Ascending aorta (tissue), 2 donors: Measurements from ENCODE around the gene PPM1L. TPM values are rescaled to one million over a fixed set of nuclear protein-coding genes. Genes with fewer than 3 reads are reported as not detected.
"Not testable (repeated sequence)": the region's sequence is repeated elsewhere in the genome, so short reads cannot be mapped to it uniquely, and the experiment has no call there.

Experiments
- DNase-seq, 2 donors: peaks; one replicate each; pipeline ENCODE4 v3.0.0-alpha.2; 2019; ENCODE audit warnings: low spot score in 2 of 2
- H3K27ac ChIP-seq, 2 donors: fragments of 200-600 bp; sonication (generic); one replicate each; pipeline ENCODE4 v1.5.1; 2016 to 2017; ENCODE audit warnings: mild to moderate bottlenecking in 1 of 2
- H3K27me3 ChIP-seq: fragments of 200-600 bp; sonication (generic); one replicate; pipeline ENCODE4 v1.5.1; 2017
- H3K36me3 ChIP-seq, 2 donors: fragments of 200-600 bp; sonication (generic); one replicate each; pipeline ENCODE4 v1.5.1; 2016
- H3K4me1 ChIP-seq, 2 donors: fragments of 200-600 bp; sonication (generic); one replicate each; pipeline ENCODE4 v1.5.1; 2016 to 2017; ENCODE audit warnings: mild to moderate bottlenecking in 1 of 2
- H3K4me3 ChIP-seq, 2 donors: fragments of 200-600 bp; sonication (generic); one replicate each; pipeline ENCODE4 v1.5.1; 2016 to 2017; ENCODE audit warnings: mild to moderate bottlenecking in 1 of 2
- H3K9me3 ChIP-seq, 2 donors: fragments of 200-600 bp; sonication (generic); one replicate each; pipeline ENCODE4 v1.5.1; 2016
- intact Hi-C: fragments of 100-400 bp; cut with DNase I; formaldehyde crosslinking; loops from one replicate; pipeline ENCODE4 v1.15.1; 2023
- total RNA-seq: library from RNA; depleted of rRNA; stranded (reverse); fragments of >200 nt; gene quantifications from one replicate; pipeline ENCODE4 v1.1.0, GENCODE V29; 2016
- TF ChIP-seq, protein P1 (sequence below), 3 experiments: fragments of 200-600 bp in 2 of 3; fragments of 450-650 bp in 1 of 3; sonication (generic) in 2 of 3; IDR thresholded peaks; one replicate each; pipeline ENCODE4 v1.5.1; 2016 to 2019; ENCODE audit warnings: antibody characterized with exemption in 3 of 3, mild to moderate bottlenecking in 1 of 3, moderate library complexity in 1 of 3

Gene PPM1L
- total RNA-seq, 1 donor from 2014 or later, result 20.3 TPM

DNA sequence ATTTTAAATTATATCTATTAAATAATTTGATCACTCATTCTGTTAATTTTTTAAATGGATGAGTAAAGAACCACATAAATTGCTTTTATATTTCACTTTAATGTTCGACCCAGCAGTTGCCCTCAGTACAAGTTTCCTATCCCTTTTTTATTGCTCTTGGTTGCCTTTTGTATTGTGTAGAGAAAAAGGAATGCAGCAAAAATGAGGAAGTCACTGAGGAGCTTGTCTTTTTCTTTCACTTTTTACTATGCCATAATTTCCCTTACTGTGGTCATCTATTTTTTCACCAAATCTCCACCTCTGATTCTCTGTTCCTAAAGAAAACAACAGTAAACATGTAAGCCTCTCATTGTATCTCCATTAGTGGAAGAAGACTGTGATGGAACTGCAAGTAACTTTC is 226.5 kb downstream of the PPM1L start:
- no peaks in the 10 kb centered on the region for H3K27me3 ChIP-seq
- no peak overlapping the region for H3K27ac ChIP-seq
- intact Hi-C loops, result no loop called here
- H3K4me1 ChIP-seq, result no peaks in the 10 kb centered on the region
- H3K9me3 ChIP-seq, result no peaks in the 10 kb centered on the region
- no peaks in the 10 kb centered on the region for H3K36me3 ChIP-seq
- no peak overlapping the region for H3K4me3 ChIP-seq
- TF ChIP-seq, protein P1, sequence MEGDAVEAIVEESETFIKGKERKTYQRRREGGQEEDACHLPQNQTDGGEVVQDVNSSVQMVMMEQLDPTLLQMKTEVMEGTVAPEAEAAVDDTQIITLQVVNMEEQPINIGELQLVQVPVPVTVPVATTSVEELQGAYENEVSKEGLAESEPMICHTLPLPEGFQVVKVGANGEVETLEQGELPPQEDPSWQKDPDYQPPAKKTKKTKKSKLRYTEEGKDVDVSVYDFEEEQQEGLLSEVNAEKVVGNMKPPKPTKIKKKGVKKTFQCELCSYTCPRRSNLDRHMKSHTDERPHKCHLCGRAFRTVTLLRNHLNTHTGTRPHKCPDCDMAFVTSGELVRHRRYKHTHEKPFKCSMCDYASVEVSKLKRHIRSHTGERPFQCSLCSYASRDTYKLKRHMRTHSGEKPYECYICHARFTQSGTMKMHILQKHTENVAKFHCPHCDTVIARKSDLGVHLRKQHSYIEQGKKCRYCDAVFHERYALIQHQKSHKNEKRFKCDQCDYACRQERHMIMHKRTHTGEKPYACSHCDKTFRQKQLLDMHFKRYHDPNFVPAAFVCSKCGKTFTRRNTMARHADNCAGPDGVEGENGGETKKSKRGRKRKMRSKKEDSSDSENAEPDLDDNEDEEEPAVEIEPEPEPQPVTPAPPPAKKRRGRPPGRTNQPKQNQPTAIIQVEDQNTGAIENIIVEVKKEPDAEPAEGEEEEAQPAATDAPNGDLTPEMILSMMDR (IDR thresholded peaks at IDR 0.05), result no peak
- DNase-seq, result no peak

DNA sequence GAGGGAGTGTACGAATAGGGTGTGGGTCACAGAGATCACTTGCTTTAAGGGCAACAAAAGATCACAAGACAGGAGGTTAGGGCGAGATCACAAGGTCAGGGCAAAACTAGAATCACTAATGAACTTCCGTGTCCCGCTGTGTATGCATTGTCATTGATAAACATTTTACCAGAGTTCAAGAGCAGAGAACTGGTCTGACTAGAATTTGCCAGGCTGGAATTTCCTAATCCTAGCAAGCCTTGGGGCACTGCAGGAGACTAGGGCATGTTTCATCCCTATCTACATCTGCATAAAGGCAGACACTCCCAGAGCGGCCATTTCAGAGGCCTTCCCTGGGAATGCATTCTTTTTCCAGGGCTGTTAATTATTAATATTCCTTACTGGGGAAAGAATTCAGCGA is 227.9 kb downstream of the PPM1L start:
- DNase-seq, H3K27ac ChIP-seq, H3K36me3 ChIP-seq, H3K4me3 ChIP-seq, H3K9me3 ChIP-seq, H3K27me3 ChIP-seq, intact Hi-C loops, H3K4me1 ChIP-seq: not testable (repeated sequence)

- intact Hi-C loops, result no loop called here
- Histone ChIP-seq H3K27ac (no peak overlapping the region), H3K4me3 (no peak overlapping the region), H3K27me3 (no peaks in the 10 kb centered on the region), H3K4me1 (no peaks in the 10 kb centered on the region), H3K9me3 (no peaks in the 10 kb centered on the region), H3K36me3 (no peaks in the 10 kb centered on the region)
- DNase-seq, result no peak
- TF ChIP-seq, protein P1 (IDR thresholded peaks at IDR 0.05), result no peak
These were observed 230.0 kb downstream of the PPM1L start for GRCh38 chr3:160986069-160986468.

- intact Hi-C loops, result no loop called here
- Histone ChIP-seq H3K36me3 (no peaks in the 10 kb centered on the region), H3K27ac (no peak overlapping the region), H3K27me3 (no peaks in the 10 kb centered on the region), H3K9me3 (no peaks in the 10 kb centered on the region), H3K4me1 (no peaks in the 10 kb centered on the region), H3K4me3 (no peak overlapping the region)
- TF ChIP-seq, protein P1 (IDR thresholded peaks at IDR 0.05), result no peak
- DNase-seq, result no peak
These were observed 232.2 kb downstream of the PPM1L start for GRCh38 chr3:160987982-160988964.

DNA sequence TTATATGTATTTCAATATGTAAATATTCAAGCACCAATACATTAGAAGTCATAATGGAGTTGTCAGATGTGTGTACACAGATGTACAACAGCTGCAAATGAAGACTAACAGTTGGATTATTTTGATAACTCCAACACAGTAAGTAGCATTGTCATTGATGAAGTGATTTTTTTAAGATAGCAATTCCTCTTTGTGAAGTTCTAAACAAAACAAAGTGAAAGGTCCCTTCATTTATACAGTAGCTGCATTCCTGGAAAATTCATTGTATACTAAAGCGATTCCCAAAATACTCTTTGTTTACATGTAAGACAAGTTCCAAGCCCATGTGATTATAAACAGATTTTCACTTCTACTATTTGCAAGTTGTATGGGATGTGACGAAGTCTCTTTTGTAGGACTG is 234.4 kb downstream of the PPM1L start:
- Histone ChIP-seq H3K4me1 (no peaks in the 10 kb centered on the region), H3K27ac (no peak overlapping the region), H3K36me3 (no peaks in the 10 kb centered on the region), H3K9me3 (no peaks in the 10 kb centered on the region), H3K4me3 (no peak overlapping the region), H3K27me3 (no peaks in the 10 kb centered on the region)
- TF ChIP-seq, protein P1 (IDR thresholded peaks at IDR 0.05), result no peak
- DNase-seq, result no peak
- intact Hi-C loops, result no loop called here

- Histone ChIP-seq H3K9me3 (no peaks in the 10 kb centered on the region), H3K4me1 (no peaks in the 10 kb centered on the region), H3K27me3 (no peaks in the 10 kb centered on the region), H3K36me3 (no peaks in the 10 kb centered on the region), H3K27ac (no peak overlapping the region), H3K4me3 (no peak overlapping the region)
- intact Hi-C loops, result no loop called here
- TF ChIP-seq, protein P1 (IDR thresholded peaks at IDR 0.05), result no peak
- DNase-seq, result no peak
These were observed 236.7 kb downstream of the PPM1L start for GRCh38 chr3:160992712-160993111.
